GM19035 (cell line): ENCODE measurements around the gene OAS1.
"Not testable (repeated sequence)": the region's sequence is repeated elsewhere in the genome, so short reads cannot be mapped to it uniquely, and the experiment has no call there.

Experiments
- ATAC-seq: cut with Tn5 transposase; IDR thresholded peaks from one replicate; pipeline ENCODE4 v1.9.1; 2021; ENCODE audit not compliant: unreplicated experiment

OAS1 gene

GRCh38 chr12:112898380-112898779 lies 8.4 kb upstream of the OAS1 start:
- no peak for ATAC-seq

GRCh38 chr12:112900298-112901145 lies 6.2 kb upstream of the OAS1 start:
- no peak for ATAC-seq

- no peak for ATAC-seq
Observed at GRCh38 chr12:112901271-112901670, 5.5 kb upstream of the OAS1 start.

- ATAC-seq = no peak
Observed at GRCh38 chr12:112904571-112904970, 2.2 kb upstream of the OAS1 start.

GRCh38 chr12:112905451-112906089 lies 1.2 kb upstream of the OAS1 start:
- ATAC-seq = no peak

GRCh38 chr12:112907415-112908157 lies 824 bp downstream of the OAS1 start:
- ATAC-seq = peak; percentile 66

GRCh38 chr12:112908548-112908947 lies 1.8 kb downstream of the OAS1 start:
- no peak for ATAC-seq

- ATAC-seq = no peak
Observed at GRCh38 chr12:112909693-112910092, 2.9 kb downstream of the OAS1 start.

- no peak for ATAC-seq
Observed at GRCh38 chr12:112913038-112913688, 6.4 kb downstream of the OAS1 start.

- ATAC-seq = not testable (repeated sequence)
Observed at GRCh38 chr12:112913888-112914287, 7.1 kb downstream of the OAS1 start.

GRCh38 chr12:112916270-112916669 lies 9.5 kb downstream of the OAS1 start:
- no peak for ATAC-seq

- ATAC-seq = no peak
Observed at GRCh38 chr12:112919121-112919520, 12.4 kb downstream of the OAS1 start.

GRCh38 chr12:112924986-112925385 lies 18.2 kb downstream of the OAS1 start:
- no peak for ATAC-seq

GRCh38 chr12:112926416-112927033 lies 19.8 kb downstream of the OAS1 start:
- not testable (repeated sequence) for ATAC-seq

- no peak for ATAC-seq
Observed at GRCh38 chr12:112927475-112927874, 20.7 kb downstream of the OAS1 start.

GRCh38 chr12:112927925-112928324 lies 21.2 kb downstream of the OAS1 start:
- no peak for ATAC-seq

- ATAC-seq = no peak
Observed at GRCh38 chr12:112928978-112929377, 22.2 kb downstream of the OAS1 start.

- no peak for ATAC-seq
Observed at GRCh38 chr12:112929715-112930114, 23.0 kb downstream of the OAS1 start.

- no peak for ATAC-seq
Observed at GRCh38 chr12:112930350-112930749, 23.6 kb downstream of the OAS1 start.

- ATAC-seq = no peak
Observed at GRCh38 chr12:112932485-112933128, 25.8 kb downstream of the OAS1 start.
